MV-4-11 (cell line): ENCODE data around the gene SEMA4D.
"Not testable (repeated sequence)": the region's sequence is repeated elsewhere in the genome, so short reads cannot be mapped to it uniquely, and the experiment has no call there.

Experiments
- DNase-seq: peaks from one replicate; lab custom pipeline; 2025; lab: John Stamatoyannopoulos, UW

The SEMA4D gene

GRCh38 chr9:89480825-89481537 is 16.9 kb downstream of the SEMA4D start:
- DNase-seq: no peak

GRCh38 chr9:89480372-89480771 is 17.5 kb downstream of the SEMA4D start:
- not testable (repeated sequence) for DNase-seq

GRCh38 chr9:89479669-89480011 is 18.3 kb downstream of the SEMA4D start:
- DNase-seq: not testable (repeated sequence)

GRCh38 chr9:89478821-89479668 is 18.9 kb downstream of the SEMA4D start:
- DNase-seq: no peak

- DNase-seq: peak; percentile 64
These were observed 19.9 kb downstream of the SEMA4D start for GRCh38 chr9:89477811-89478630.

GRCh38 chr9:89477384-89477783 is 20.5 kb downstream of the SEMA4D start:
- DNase-seq: no peak

- no peak for DNase-seq
These were observed 21.4 kb downstream of the SEMA4D start for GRCh38 chr9:89476546-89476945.

- DNase-seq: no peak
These were observed 21.9 kb downstream of the SEMA4D start for GRCh38 chr9:89475891-89476440.

GRCh38 chr9:89474939-89475338 is 23.0 kb downstream of the SEMA4D start:
- DNase-seq: no peak

GRCh38 chr9:89473762-89474469 is 24.0 kb downstream of the SEMA4D start:
- no peak for DNase-seq

GRCh38 chr9:89471796-89472320 is 26.1 kb downstream of the SEMA4D start:
- DNase-seq: not testable (repeated sequence)

GRCh38 chr9:89471390-89471789 is 26.5 kb downstream of the SEMA4D start:
- no peak for DNase-seq

GRCh38 chr9:89470224-89470839 is 27.6 kb downstream of the SEMA4D start:
- no peak for DNase-seq

- DNase-seq: no peak
These were observed 28.9 kb downstream of the SEMA4D start for GRCh38 chr9:89469003-89469402.

- no peak for DNase-seq
These were observed 29.5 kb downstream of the SEMA4D start for GRCh38 chr9:89468281-89468960.

- no peak for DNase-seq
These were observed 30.7 kb downstream of the SEMA4D start for GRCh38 chr9:89467278-89467625.

GRCh38 chr9:89466451-89467277 is 31.2 kb downstream of the SEMA4D start:
- no peak for DNase-seq

GRCh38 chr9:89465726-89466308 is 32.1 kb downstream of the SEMA4D start:
- no peak for DNase-seq

- DNase-seq: no peak
These were observed 32.9 kb downstream of the SEMA4D start for GRCh38 chr9:89465001-89465451.
